Measurements from ENCODE around the gene NLK. TPM values are rescaled to one million over a fixed set of nuclear protein-coding genes. Genes with fewer than 3 reads are reported as not detected.

NLK gene
- total RNA-seq, 4 donors from 2014 or later, result 24.7 to 37.5 (median 32.4) TPM

- Histone ChIP-seq H3K36me3 (no peaks in the 10 kb centered on the region), H3K9me3 (no peaks in the 10 kb centered on the region), H3K27ac (peak overlapping the region; percentile 34 to 94 (median 65)), H3K27me3 (no peaks in the 10 kb centered on the region), H3K4me1 (peaks cover 0 to 31% (median 19%) of the 10 kb centered on the region in 4 donors), H3K4me3 (peak overlapping the region in 2 of 4 donors; percentile 65 to 94)
- DNase-seq (ENCODE audit: low spot score in 2 of 2), result no peak
- 86 to 91% methylated on average over 6 of the region's 6 CpGs for WGBS, 2 donors
- TF ChIP-seq POLR2A (IDR thresholded peaks at IDR 0.05), result no peak
- no peak for TF ChIP-seq CTCF (IDR thresholded peaks at IDR 0.05)
- TF ChIP-seq EP300 (IDR thresholded peaks at IDR 0.05), result no peak
Measured at GRCh38 chr17:28040406-28040805, 2.1 kb upstream of the NLK start.

GRCh38 chr17:28041068-28041843, 1.2 kb upstream of the NLK start:
- Histone ChIP-seq H3K9me3 (no peaks in the 10 kb centered on the region), H3K4me3 (peak overlapping the region; percentile 65 to 94 (median 87)), H3K27me3 (no peaks in the 10 kb centered on the region), H3K36me3 (no peaks in the 10 kb centered on the region), H3K27ac (peak overlapping the region; percentile 80 to 94 (median 88)), H3K4me1 (peaks cover 0 to 39% (median 23%) of the 10 kb centered on the region in 4 donors)
- TF ChIP-seq EP300 (IDR thresholded peaks at IDR 0.05) (peak; percentile 79 to 82), CTCF (IDR thresholded peaks at IDR 0.05) (peak in 1 of 5 experiments; percentile 60), POLR2A (IDR thresholded peaks at IDR 0.05) (peak in 1 of 2 donors; percentile 70)
- peak; percentile 98 for DNase-seq (ENCODE audit: low spot score in 2 of 2)
- WGBS, 2 donors, result 1 to 2% methylated on average over 33 to 43 of the region's 43 CpGs

- peaks cover 0 to 43% (median 26%) of the 10 kb centered on the region in 4 donors for H3K4me1 ChIP-seq
Measured at GRCh38 chr17:28041844-28042656, 427 bp upstream of the NLK start.

GRCh38 chr17:28042721-28043291, 329 bp downstream of the NLK start:
- Histone ChIP-seq H3K4me3 (peak overlapping the region; percentile 65 to 94 (median 87)), H3K27me3 (no peaks in the 10 kb centered on the region), H3K27ac (peak overlapping the region in 2 of 4 donors; percentile 94), H3K36me3 (no peaks in the 10 kb centered on the region), H3K9me3 (no peaks in the 10 kb centered on the region), H3K4me1 (peaks cover 0 to 50% (median 26%) of the 10 kb centered on the region in 4 donors)
- TF ChIP-seq CTCF (IDR thresholded peaks at IDR 0.05) (no peak), POLR2A (IDR thresholded peaks at IDR 0.05) (no peak)
- no peak for DNase-seq (ENCODE audit: low spot score in 2 of 2)
- 95 to 99% methylated on average over 13 to 16 of the region's 16 CpGs for WGBS, 2 donors

More at GRCh38 chr17:28041844-28042656, 427 bp upstream of the NLK start:
- no peak for DNase-seq (ENCODE audit: low spot score in 2 of 2)
- TF ChIP-seq CTCF (IDR thresholded peaks at IDR 0.05) (no peak), POLR2A (IDR thresholded peaks at IDR 0.05) (no peak), EP300 (IDR thresholded peaks at IDR 0.05) (no peak)
- Histone ChIP-seq H3K36me3 (no peaks in the 10 kb centered on the region), H3K4me3 (peak overlapping the region; percentile 65 to 94 (median 87)), H3K27ac (peak overlapping the region; percentile 80 to 94 (median 88)), H3K9me3 (no peaks in the 10 kb centered on the region), H3K27me3 (no peaks in the 10 kb centered on the region)
- 1% methylated on average over 32 to 33 of the region's 34 CpGs for WGBS, 2 donors

Measured in tibial nerve (tissue), 4 donors.